ENCODE data around the gene FXR2.

FXR2 gene

GRCh38 chr17:7549401-7550055 lies 65.2 kb downstream of the FXR2 start:
- no CpG with 5 or more reads among the region's 20 CpGs for WGBS, 2 donors (ENCODE audit: extremely low coverage in 2 of 2, insufficient read length in 2 of 2, insufficient replicate concordance in 1 of 2)
- Histone ChIP-seq H2BK120ac (ENCODE audit: low read depth, low read length) (peak overlapping the region; percentile 61), H3K27ac (replicated peaks; ENCODE audit: low read length) (no peak overlapping the region), H3K4me1 (ENCODE audit: control insufficient read depth in 2 of 2, insufficient read depth in 1 of 2, low read depth in 1 of 2, low read length in 2 of 2) (peaks cover 4 to 6% of the 10 kb centered on the region in 2 donors), H4K8ac (ENCODE audit: low read depth, low read length) (peak overlapping the region; percentile 96), H2BK15ac (ENCODE audit: low read length) (peak overlapping the region; percentile 98), H2AK5ac (ENCODE audit: low read depth, low read length) (peak overlapping the region; percentile 98), H3K79me1 (ENCODE audit: low read depth, low read length) (peaks cover 3% of the 10 kb centered on the region), H3K9ac (ENCODE audit: low read depth, low read length, poor library complexity) (peak overlapping the region; percentile 91), H3K36me3 (replicated peaks in 1 of 2; ENCODE audit: control insufficient read depth in 2 of 2, insufficient read depth in 2 of 2, low read length in 2 of 2) (no peaks in the 10 kb centered on the region), H3K14ac (ENCODE audit: low read length) (peak overlapping the region; percentile 82), H3K23ac (ENCODE audit: low read depth, low read length, poor library complexity) (peak overlapping the region; percentile 96), H3K18ac (ENCODE audit: low read length) (peak overlapping the region; percentile 96), H3K9me3 (replicated peaks in 1 of 2; ENCODE audit: control insufficient read depth in 2 of 2, insufficient read depth in 1 of 2, low read depth in 1 of 2, low read length in 2 of 2) (no peaks in the 10 kb centered on the region), H3K27me3 (ENCODE audit: control insufficient read depth in 3 of 3, insufficient read depth in 3 of 3, low read depth in 1 of 3, low read length in 3 of 3) (peaks cover 0 to 38% (median 10%) of the 10 kb centered on the region in 3 experiments), H2BK12ac (ENCODE audit: low read length) (no peak overlapping the region), H3K4me2 (ENCODE audit: insufficient read depth, low read length, poor library complexity, severe bottlenecking) (no peak overlapping the region), H3K4ac (ENCODE audit: low read length) (peak overlapping the region; percentile 66), H2AFZ (ENCODE audit: low read length) (peak overlapping the region; percentile 97), H3K4me3 (ENCODE audit: low read length in 2 of 2) (peak overlapping the region in 1 of 2 donors; percentile 54), H4K91ac (ENCODE audit: low read depth, low read length, poor library complexity) (peak overlapping the region; percentile 85), H2BK5ac (ENCODE audit: low read length) (peak overlapping the region; percentile 53)
- DNase-seq (ENCODE audit: low spot score), result no peak

- Histone ChIP-seq H3K23ac (ENCODE audit: low read depth, low read length, poor library complexity) (peak within 1 kb of the TSS; percentile 96), H2BK12ac (ENCODE audit: low read length) (no peak within 1 kb of the TSS), H3K14ac (ENCODE audit: low read length) (peak within 1 kb of the TSS; percentile 89), H2BK15ac (ENCODE audit: low read length) (peak within 1 kb of the TSS; percentile 98), H3K9me3 (replicated peaks in 1 of 2; ENCODE audit: control insufficient read depth in 2 of 2, insufficient read depth in 1 of 2, low read depth in 1 of 2, low read length in 2 of 2) (no peaks in the 10 kb centered on the region), H2AFZ (ENCODE audit: low read length) (peak within 1 kb of the TSS; percentile 97), H2BK5ac (ENCODE audit: low read length) (peak within 1 kb of the TSS; percentile 53), H4K91ac (ENCODE audit: low read depth, low read length, poor library complexity) (peak within 1 kb of the TSS; percentile 85), H3K36me3 (replicated peaks in 1 of 2; ENCODE audit: control insufficient read depth in 2 of 2, insufficient read depth in 2 of 2, low read length in 2 of 2) (no peaks in the 10 kb centered on the region), H3K27me3 (ENCODE audit: control insufficient read depth in 3 of 3, insufficient read depth in 3 of 3, low read depth in 1 of 3, low read length in 3 of 3) (peaks cover 0 to 44% (median 10%) of the 10 kb centered on the region in 3 experiments), H4K8ac (ENCODE audit: low read depth, low read length) (peak within 1 kb of the TSS; percentile 96), H3K4me2 (ENCODE audit: insufficient read depth, low read length, poor library complexity, severe bottlenecking) (peak within 1 kb of the TSS; percentile 80), H3K9ac (ENCODE audit: low read depth, low read length, poor library complexity) (peak within 1 kb of the TSS; percentile 91), H3K79me1 (ENCODE audit: low read depth, low read length) (peaks cover 3% of the 10 kb centered on the region), H3K18ac (ENCODE audit: low read length) (peak within 1 kb of the TSS; percentile 96), H2BK120ac (ENCODE audit: low read depth, low read length) (peak within 1 kb of the TSS; percentile 61), H3K4me3 (ENCODE audit: low read length in 2 of 2) (peak within 1 kb of the TSS; percentile 51 to 76), H3K27ac (replicated peaks; ENCODE audit: low read length) (no peak within 1 kb of the TSS), H3K4me1 (ENCODE audit: control insufficient read depth in 2 of 2, insufficient read depth in 1 of 2, low read depth in 1 of 2, low read length in 2 of 2) (peaks cover 4 to 6% of the 10 kb centered on the region in 2 donors), H3K4ac (ENCODE audit: low read length) (peak within 1 kb of the TSS; percentile 66), H2AK5ac (ENCODE audit: low read depth, low read length) (peak within 1 kb of the TSS; percentile 98)
- no CpG with 5 or more reads among the region's 65 CpGs for WGBS, 2 donors (ENCODE audit: extremely low coverage in 2 of 2, insufficient read length in 2 of 2, insufficient replicate concordance in 1 of 2)
- DNase-seq (ENCODE audit: low spot score), result no peak
Measured at GRCh38 chr17:7548585-7549400, 65.9 kb downstream of the FXR2 start, which contains the start of gene TNFSF12. TSS of gene TNFSF12 (plus strand) at chr17:7549058. CDS start at chr17:7549154, 96 bp downstream.

GRCh38 chr17:7544911-7545310 lies 69.8 kb downstream of the FXR2 start:
- Histone ChIP-seq H3K9ac (ENCODE audit: low read depth, low read length, poor library complexity) (no peak overlapping the region), H2BK15ac (ENCODE audit: low read length) (no peak overlapping the region), H2AK5ac (ENCODE audit: low read depth, low read length) (no peak overlapping the region), H3K4me1 (ENCODE audit: control insufficient read depth in 2 of 2, insufficient read depth in 1 of 2, low read depth in 1 of 2, low read length in 2 of 2) (peaks cover 4 to 6% of the 10 kb centered on the region in 2 donors), H2AFZ (ENCODE audit: low read length) (no peak overlapping the region), H3K36me3 (replicated peaks in 1 of 2; ENCODE audit: control insufficient read depth in 2 of 2, insufficient read depth in 2 of 2, low read length in 2 of 2) (no peaks in the 10 kb centered on the region), H3K14ac (ENCODE audit: low read length) (no peak overlapping the region), H2BK120ac (ENCODE audit: low read depth, low read length) (no peak overlapping the region), H3K18ac (ENCODE audit: low read length) (no peak overlapping the region), H2BK5ac (ENCODE audit: low read length) (no peak overlapping the region), H3K4me2 (ENCODE audit: insufficient read depth, low read length, poor library complexity, severe bottlenecking) (no peak overlapping the region), H3K23ac (ENCODE audit: low read depth, low read length, poor library complexity) (no peak overlapping the region), H3K4me3 (ENCODE audit: low read length in 2 of 2) (no peak overlapping the region), H4K91ac (ENCODE audit: low read depth, low read length, poor library complexity) (no peak overlapping the region), H4K8ac (ENCODE audit: low read depth, low read length) (no peak overlapping the region), H3K79me1 (ENCODE audit: low read depth, low read length) (peaks cover 3% of the 10 kb centered on the region), H3K4ac (ENCODE audit: low read length) (no peak overlapping the region), H3K27ac (replicated peaks; ENCODE audit: low read length) (no peak overlapping the region), H2BK12ac (ENCODE audit: low read length) (no peak overlapping the region), H3K27me3 (ENCODE audit: control insufficient read depth in 3 of 3, insufficient read depth in 3 of 3, low read depth in 1 of 3, low read length in 3 of 3) (peaks cover 0 to 33% (median 10%) of the 10 kb centered on the region in 3 experiments), H3K9me3 (replicated peaks in 1 of 2; ENCODE audit: control insufficient read depth in 2 of 2, insufficient read depth in 1 of 2, low read depth in 1 of 2, low read length in 2 of 2) (no peaks in the 10 kb centered on the region)
- no CpG with 5 or more reads among the region's 6 CpGs for WGBS, 2 donors (ENCODE audit: extremely low coverage in 2 of 2, insufficient read length in 2 of 2, insufficient replicate concordance in 1 of 2)
- no peak for DNase-seq (ENCODE audit: low spot score)

Data from neuronal stem cell (in vitro differentiated cells).